CD4-positive, alpha-beta T cell treated with Interleukin-4 for 4 hours (primary cell): ENCODE data around the gene PAX3.

Source experiments
- DNase-seq: peaks from one replicate; pipeline ENCODE4 v3.0.0-alpha.2; 2020

Gene PAX3

DNA sequence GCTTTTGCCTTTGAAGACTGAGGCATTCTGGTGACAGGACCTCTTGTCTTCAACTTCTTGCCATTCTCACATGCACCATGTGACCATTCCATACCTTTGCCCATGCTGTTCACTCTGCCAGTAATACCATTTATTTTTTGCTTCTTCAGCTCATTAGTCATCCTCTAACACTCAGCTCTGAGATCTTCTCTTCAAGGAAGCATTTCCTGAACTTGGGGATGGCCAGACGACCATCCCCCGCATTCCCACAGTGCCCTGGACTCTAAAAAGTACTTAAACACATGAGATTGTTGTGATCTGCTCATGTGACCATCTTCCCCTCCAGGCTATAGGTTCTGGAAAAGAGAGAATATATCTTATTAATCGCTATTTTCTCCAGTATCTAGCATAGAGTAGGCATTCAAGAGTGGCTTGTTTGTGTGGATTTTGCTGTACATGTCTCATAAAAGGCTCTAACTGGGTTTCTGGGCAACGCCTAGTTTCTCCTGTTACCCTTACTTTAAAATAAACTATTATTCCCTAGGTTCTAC is 33.9 kb downstream of the PAX3 start:
- DNase-seq: no peak

GRCh38 chr2:222261504-222261903 is 37.3 kb downstream of the PAX3 start:
- no peak for DNase-seq

DNA sequence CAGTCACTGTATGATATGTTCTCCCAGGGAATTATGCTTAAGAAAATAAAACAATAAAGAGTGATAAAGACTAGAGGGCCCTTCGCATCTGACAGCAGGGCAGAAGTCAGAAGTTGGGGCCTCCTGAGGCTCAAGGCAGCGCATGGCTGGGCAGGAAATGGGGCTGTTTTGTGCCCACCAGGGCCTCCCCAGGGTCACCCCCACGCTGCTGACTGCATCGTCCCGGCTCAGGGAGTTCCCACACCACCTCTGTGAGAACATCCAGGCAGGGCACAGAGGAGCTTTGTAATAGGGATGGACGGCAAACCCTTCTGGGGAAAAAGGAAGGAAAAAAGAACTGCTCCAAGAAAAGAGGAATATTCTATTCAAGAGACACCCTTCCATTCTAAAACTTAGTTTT is 41.2 kb downstream of the PAX3 start:
- no peak for DNase-seq

- DNase-seq: no peak
Measured at GRCh38 chr2:222256250-222256649, 42.5 kb downstream of the PAX3 start.

DNA sequence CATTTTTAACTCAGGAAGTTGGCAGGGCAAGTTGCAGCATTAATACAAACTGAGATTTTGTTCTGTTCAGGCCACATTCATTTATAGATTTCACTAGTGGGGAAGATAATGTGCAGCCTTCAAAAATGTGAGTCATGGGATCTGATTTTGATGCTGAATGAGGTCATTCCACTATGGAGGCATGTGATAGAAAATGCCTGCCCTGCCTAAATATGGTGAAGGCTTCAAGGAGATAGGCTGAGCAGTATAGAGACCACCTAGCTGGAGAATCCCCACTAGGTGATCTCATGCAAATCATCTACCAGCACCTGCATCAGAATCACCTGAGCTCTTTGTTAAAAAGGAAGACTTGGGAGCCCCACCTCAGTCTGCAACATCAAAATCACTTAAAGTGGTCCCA is 43.7 kb downstream of the PAX3 start:
- DNase-seq: no peak

GRCh38 chr2:222250313-222250712 is 48.5 kb downstream of the PAX3 start:
- DNase-seq: no peak

- DNase-seq: no peak
Measured at GRCh38 chr2:222249444-222249843, 49.4 kb downstream of the PAX3 start.

DNA sequence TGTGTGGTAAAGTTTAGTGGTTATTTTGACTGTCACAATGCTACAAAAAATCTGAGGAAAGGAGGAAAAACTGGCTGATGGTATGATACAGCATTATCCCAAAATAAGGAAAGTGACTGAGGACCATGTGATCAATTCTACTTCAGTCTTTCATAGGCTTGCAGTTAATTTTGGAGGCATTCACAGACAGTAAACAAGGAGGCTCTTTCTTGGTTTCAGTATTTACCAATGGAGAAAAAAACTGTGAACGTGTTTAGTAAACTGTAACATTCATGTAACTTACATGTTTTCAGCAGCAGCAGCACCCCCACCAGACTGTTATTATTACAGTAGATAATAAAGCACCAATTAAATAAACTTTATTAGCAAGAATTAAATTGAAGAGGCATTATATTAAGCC is 50.0 kb downstream of the PAX3 start:
- no peak for DNase-seq

GRCh38 chr2:222248256-222248655 is 50.5 kb downstream of the PAX3 start:
- no peak for DNase-seq

DNA sequence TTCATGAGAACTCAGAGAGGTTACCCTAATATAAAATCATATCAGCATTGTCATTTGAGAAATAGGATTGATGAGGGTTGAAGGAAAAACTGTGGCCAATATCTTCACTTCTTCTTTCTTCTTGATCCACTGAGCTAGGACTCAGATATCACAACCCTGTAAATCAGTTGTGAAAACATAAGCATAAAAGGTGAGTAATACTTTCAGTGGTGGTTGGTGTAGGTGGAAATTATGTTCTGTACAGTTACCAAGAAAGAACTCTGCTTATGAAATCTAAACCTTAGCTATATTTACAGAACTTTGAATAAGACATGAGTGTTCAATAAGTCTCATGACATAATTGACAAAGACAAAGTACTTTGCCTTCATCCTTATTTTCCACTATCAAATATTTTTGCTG is 56.3 kb downstream of the PAX3 start:
- DNase-seq: no peak

GRCh38 chr2:222241128-222241870 is 57.5 kb downstream of the PAX3 start:
- DNase-seq: no peak

DNA sequence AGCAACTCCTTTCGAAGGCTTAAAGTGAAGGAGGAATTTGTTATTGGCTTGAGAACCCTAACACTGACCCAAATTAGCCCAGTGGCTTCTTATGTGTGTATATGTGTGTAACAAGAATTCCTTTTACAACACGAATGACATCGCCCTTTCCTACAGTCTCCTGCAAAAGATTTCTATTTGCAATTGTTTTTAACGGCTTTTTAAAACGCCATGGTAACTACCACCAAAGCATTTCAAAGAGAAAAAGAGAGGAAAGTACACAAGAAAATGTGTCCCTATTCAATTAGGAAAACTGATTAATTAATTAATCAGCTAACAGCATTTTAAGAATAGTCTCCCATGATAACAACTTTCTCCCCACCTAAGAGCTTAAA is 58.1 kb downstream of the PAX3 start:
- no peak for DNase-seq

DNA sequence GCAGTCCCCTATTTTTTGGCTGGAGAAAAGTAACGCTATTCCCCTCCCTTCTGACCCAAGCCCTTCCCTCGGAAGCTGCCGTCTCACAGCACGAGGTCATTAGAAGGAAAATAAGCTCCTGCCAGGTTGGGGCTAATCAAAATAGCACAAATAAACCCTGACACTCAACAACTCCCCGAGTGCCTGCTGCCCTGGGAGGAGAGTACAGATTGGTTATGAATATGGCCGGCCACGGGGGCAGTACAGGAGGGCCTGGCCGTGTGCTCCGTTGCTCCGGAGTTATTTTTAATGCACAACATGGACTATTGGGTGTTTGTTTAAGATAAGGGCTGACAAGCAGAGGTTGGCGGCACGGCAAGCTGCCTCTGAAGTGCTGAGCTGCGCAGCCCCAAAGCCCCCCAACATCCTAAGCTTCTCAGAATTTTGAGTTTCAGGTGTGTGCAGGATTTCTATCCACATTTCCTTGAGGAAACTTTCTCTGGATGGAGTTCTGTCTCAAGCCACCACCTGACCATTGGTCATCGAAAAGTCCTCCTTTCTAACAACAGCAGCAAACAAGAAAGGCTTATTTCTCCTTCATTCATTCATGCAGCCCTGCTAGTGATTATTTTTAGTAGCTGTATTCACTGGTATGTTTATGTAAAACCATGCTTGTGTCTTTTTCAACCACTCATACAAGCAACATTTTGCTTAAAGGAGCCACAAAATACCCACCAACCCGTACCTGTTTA is 58.7 kb downstream of the PAX3 start:
- DNase-seq: no peak

GRCh38 chr2:222239091-222239490 is 59.7 kb downstream of the PAX3 start:
- DNase-seq: no peak

DNA sequence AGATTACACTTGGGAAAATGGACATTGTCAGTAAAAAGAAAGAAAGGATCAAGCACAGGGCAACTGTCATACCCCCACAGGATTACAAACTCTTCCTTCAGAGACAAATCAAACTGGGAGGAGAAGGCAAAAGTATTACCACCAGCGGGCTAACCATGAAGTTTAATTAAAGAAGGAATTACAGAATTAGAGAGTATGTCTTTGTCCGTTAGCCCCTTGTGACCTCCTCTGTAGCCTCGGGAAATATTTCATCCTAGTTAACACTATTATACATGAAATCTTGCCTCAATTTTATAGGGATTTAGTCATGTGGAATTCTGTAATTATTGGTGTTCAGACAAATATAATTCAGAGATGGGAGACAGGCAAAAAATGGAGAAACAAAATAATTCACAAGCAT is 60.7 kb downstream of the PAX3 start:
- no peak for DNase-seq

DNA sequence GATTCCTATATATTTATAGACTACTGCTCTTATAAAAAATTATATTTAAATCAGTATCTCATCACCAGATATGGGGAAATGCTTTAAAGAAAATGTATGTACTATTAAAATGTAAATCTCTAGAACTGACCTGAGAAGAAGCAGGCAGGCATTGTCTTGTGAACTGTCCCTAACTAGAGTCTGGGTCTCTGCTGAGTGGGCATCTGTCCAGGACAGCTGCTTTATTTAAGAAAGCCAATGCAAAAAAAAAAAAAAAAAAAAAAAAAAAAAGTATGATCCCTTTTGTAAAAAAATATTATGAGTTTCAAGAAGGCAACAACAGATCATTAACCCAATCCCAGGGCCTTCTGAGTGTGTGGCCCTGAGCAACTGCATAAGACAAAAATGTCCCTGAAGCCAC is 66.0 kb downstream of the PAX3 start:
- no peak for DNase-seq

- no peak for DNase-seq
Measured at GRCh38 chr2:222232372-222232771, 66.4 kb downstream of the PAX3 start.

- no peak for DNase-seq
Measured at GRCh38 chr2:222228054-222228453, 70.7 kb downstream of the PAX3 start.

GRCh38 chr2:222218786-222219185 is 80.0 kb downstream of the PAX3 start:
- DNase-seq: no peak

- no peak for DNase-seq
Measured at GRCh38 chr2:222217712-222218111, 81.1 kb downstream of the PAX3 start.

DNA sequence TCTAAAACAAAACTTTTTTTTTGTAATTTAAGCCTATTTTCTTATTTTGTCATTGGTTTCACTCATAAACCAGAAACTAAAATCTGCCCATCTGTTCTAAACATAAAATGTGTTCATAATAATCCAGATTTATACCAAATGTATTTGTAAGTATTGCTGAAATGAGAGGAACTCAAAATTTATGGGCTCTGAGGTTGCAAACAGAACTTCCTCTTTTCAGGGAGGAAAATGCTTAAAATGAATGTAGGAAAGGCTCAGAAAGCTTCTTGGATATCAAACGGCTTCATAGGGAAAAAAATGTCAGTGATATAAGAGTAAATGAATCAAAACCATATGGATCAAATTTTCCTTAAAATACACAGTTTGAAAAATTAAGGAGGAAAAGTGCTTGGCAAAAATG is 83.9 kb downstream of the PAX3 start:
- DNase-seq: no peak

DNA sequence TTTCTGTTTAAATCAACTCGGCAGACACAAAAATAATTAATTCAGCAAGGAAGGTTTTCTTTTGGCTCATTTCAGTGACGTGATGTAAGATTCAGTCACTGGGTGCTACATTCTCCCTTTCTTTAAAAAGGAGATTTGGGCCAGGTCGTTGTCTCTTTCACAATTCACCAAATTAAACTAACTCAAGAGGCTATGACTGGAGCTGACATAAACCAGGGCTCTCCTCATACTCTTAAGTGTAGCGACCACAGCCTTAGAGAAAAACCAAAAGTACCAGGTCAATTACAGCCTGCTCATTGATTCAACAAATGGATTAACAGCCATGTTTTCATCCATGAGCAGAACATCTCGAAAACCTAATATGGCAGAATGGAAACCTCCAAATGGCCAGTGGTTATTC is 85.7 kb downstream of the PAX3 start:
- DNase-seq: no peak

GRCh38 chr2:222212571-222212970 is 86.2 kb downstream of the PAX3 start:
- no peak for DNase-seq

- no peak for DNase-seq
Measured at GRCh38 chr2:222208010-222208690, 90.6 kb downstream of the PAX3 start.
